AG09309 (cell line): Measurements from ENCODE around the gene FHOD3.

Experiments used
- DNase-seq: peaks from one replicate; pipeline ENCODE4 v3.0.0-alpha.2; 2010; ENCODE audit warnings: low read depth
- H3K4me3 ChIP-seq: 2 replicates; pipeline ENCODE4 v1.5.1; 2011; ENCODE audit warnings: mild to moderate bottlenecking, low read depth, low read length, moderate library complexity; ENCODE audit not compliant: control insufficient read depth
- TF ChIP-seq, protein P1 (sequence below): IDR thresholded peaks from 2 replicates; pipeline ENCODE4 v1.5.1; 2011; ENCODE audit warnings: mild to moderate bottlenecking, low read depth, low read length, inconsistent platforms; ENCODE audit not compliant: insufficient read depth, control insufficient read depth; ENCODE audit errors: missing control alignments

The FHOD3 gene

GRCh38 chr18:36513556-36513955 lies 216.0 kb downstream of the FHOD3 start:
- TF ChIP-seq, protein P1, sequence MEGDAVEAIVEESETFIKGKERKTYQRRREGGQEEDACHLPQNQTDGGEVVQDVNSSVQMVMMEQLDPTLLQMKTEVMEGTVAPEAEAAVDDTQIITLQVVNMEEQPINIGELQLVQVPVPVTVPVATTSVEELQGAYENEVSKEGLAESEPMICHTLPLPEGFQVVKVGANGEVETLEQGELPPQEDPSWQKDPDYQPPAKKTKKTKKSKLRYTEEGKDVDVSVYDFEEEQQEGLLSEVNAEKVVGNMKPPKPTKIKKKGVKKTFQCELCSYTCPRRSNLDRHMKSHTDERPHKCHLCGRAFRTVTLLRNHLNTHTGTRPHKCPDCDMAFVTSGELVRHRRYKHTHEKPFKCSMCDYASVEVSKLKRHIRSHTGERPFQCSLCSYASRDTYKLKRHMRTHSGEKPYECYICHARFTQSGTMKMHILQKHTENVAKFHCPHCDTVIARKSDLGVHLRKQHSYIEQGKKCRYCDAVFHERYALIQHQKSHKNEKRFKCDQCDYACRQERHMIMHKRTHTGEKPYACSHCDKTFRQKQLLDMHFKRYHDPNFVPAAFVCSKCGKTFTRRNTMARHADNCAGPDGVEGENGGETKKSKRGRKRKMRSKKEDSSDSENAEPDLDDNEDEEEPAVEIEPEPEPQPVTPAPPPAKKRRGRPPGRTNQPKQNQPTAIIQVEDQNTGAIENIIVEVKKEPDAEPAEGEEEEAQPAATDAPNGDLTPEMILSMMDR, result no peak
- DNase-seq, result no peak

GRCh38 chr18:36514778-36515177 lies 217.3 kb downstream of the FHOD3 start:
- no peak for DNase-seq
- no peak overlapping the region for H3K4me3 ChIP-seq
- TF ChIP-seq, protein P1, result no peak

More at GRCh38 chr18:36513556-36513955, 216.0 kb downstream of the FHOD3 start:
- H3K4me3 ChIP-seq, result no peak overlapping the region

GRCh38 chr18:36516258-36516657 lies 218.7 kb downstream of the FHOD3 start:
- TF ChIP-seq, protein P1, result no peak
- DNase-seq, result no peak
- H3K4me3 ChIP-seq, result no peak overlapping the region

GRCh38 chr18:36516726-36517125 lies 219.2 kb downstream of the FHOD3 start:
- TF ChIP-seq, protein P1, result no peak
- DNase-seq, result no peak
- H3K4me3 ChIP-seq, result no peak overlapping the region

GRCh38 chr18:36518839-36519238 lies 221.3 kb downstream of the FHOD3 start:
- TF ChIP-seq, protein P1, result no peak
- H3K4me3 ChIP-seq, result no peak overlapping the region
- no peak for DNase-seq

GRCh38 chr18:36519358-36519757 lies 221.8 kb downstream of the FHOD3 start:
- no peak for DNase-seq
- TF ChIP-seq, protein P1, result no peak
- no peak overlapping the region for H3K4me3 ChIP-seq

DNA sequence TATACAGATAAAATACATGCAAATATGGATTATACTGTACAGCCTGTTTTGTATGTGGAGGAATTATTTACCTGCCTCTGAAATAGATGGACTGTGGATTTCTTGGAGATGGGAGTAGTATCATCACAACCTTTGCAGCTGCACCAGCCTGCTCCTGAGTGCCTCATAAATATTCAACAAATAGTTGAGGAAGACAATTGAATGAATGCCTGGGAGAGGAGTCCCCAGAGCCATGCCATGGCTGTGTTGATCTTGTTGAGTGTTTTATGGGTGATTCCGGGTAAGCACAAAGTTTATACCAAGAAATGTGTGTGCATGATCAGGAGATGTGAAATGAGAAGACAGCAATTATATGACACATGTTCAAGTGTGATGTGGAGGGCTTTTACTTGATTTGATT lies 225.0 kb downstream of the FHOD3 start:
- TF ChIP-seq, protein P1, result no peak
- H3K4me3 ChIP-seq, result no peak overlapping the region
- DNase-seq, result no peak
